ENCODE data around the gene TRAM2. TPM values are rescaled to one million over a fixed set of nuclear protein-coding genes. Genes with fewer than 3 reads are reported as not detected.

TRAM2 gene
- total and polyA plus RNA-seq, 2 of the 13 experiments (the other 11 are each of a cell fraction or from before 2014, with no cell fraction given), result 49.1 to 72.5 TPM

DNA sequence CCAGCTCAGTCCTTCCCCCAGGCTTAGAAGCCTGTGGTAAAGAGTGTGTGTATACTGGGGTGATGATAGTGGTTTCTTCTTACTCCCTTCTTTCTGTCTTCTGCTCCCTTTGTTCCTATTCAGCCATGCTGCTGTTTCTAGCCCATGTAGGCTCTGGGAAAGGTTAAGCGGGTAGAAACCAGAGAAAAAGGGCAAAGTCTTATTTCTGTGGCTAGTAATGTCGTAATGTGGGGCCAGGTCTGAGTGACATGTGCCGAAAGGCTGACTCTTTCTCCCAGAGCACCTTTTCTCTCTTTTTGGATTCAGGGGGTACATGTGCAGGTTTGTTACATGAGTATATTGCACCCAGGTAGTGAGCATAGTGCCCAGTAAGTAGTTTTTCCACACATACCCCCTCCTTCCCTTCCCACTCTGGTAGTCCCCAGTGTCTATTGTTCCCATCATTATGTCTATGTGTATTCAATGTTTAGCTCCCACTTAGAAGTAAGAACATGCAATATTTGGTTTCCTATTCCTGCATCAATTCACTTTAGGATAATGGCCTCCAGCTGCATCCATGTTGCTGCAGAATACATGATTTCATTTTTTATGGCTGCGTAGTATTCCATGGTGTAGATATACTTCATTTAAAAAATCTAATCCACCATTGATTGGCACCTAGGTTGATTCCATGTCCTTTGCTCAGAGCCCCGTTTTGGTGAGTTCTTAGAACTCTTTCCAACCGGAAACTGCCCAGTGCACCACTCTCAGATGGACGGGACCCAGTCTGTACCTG, 82.4 kb downstream of the TRAM2 start (continued):
- TF ChIP-seq NFKB2 (CRISPR knock-in tag; IDR thresholded peaks at IDR 0.05; ENCODE audit: borderline replicate concordance) (no peak), ZBTB14 (CRISPR knock-in tag; IDR thresholded peaks at IDR 0.05) (no peak), NFYB (CRISPR knock-in tag; IDR thresholded peaks at IDR 0.05) (no peak), NCOA5 (CRISPR knock-in tag; IDR thresholded peaks at IDR 0.05) (no peak), GABPA (IDR thresholded peaks at IDR 0.05; ENCODE audit: low read depth, low read length) (no peak), GABPA (CRISPR knock-in tag; IDR thresholded peaks at IDR 0.05; ENCODE audit: low read depth) (no peak), ZXDC (CRISPR knock-in tag; IDR thresholded peaks at IDR 0.05) (no peak), STAT6 (CRISPR knock-in tag; IDR thresholded peaks at IDR 0.05; ENCODE audit: borderline replicate concordance) (no peak), ZNF326 (CRISPR knock-in tag; IDR thresholded peaks at IDR 0.05; ENCODE audit: borderline replicate concordance) (no peak), RCOR2 (CRISPR knock-in tag; IDR thresholded peaks at IDR 0.05) (peak; percentile 81), SAP130 (CRISPR knock-in tag; IDR thresholded peaks at IDR 0.05; ENCODE audit: low read depth) (no peak), ZNF543 (CRISPR knock-in tag; IDR thresholded peaks at IDR 0.05) (no peak), ZSCAN12 (CRISPR knock-in tag; IDR thresholded peaks at IDR 0.05) (no peak), MEF2D (CRISPR knock-in tag; IDR thresholded peaks at IDR 0.05) (no peak), ZBTB7B (CRISPR knock-in tag; IDR thresholded peaks at IDR 0.05) (no peak), MXD4 (CRISPR knock-in tag; IDR thresholded peaks at IDR 0.05) (no peak), ZNF264 (CRISPR knock-in tag; IDR thresholded peaks at IDR 0.05) (no peak), ZNF850 (CRISPR knock-in tag; conservative IDR thresholded peaks at IDR 0.05) (no peak)
- TF ChIP-seq, protein P1, sequence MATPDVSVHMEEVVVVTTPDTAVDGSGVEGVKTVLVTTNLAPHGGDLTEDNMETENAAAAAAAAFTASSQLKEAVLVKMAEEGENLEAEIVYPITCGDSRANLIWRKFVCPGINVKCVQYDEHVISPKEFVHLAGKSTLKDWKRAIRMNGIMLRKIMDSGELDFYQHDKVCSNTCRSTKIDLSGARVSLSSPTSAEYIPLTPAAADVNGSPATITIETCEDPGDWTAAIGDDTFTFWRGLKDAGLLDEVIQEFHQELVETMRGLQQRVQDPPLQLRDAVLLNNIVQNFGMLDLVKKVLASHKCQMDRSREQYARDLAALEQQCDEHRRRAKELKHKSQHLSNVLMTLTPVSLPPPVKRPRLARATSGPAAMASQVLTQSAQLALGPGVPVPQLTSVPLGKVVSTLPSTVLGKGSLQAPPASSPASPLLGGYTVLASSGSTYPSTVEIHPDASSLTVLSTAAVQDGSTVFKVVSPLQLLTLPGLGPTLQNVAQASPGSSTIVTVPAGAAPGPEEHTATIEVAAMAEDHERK (CRISPR knock-in tag; IDR thresholded peaks at IDR 0.05; ENCODE audit: low read depth), result no peak
- TF ChIP-seq, protein P2, sequence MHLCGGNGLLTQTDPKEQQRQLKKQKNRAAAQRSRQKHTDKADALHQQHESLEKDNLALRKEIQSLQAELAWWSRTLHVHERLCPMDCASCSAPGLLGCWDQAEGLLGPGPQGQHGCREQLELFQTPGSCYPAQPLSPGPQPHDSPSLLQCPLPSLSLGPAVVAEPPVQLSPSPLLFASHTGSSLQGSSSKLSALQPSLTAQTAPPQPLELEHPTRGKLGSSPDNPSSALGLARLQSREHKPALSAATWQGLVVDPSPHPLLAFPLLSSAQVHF (CRISPR knock-in tag; IDR thresholded peaks at IDR 0.05), result no peak
- TF ChIP-seq, protein P3, sequence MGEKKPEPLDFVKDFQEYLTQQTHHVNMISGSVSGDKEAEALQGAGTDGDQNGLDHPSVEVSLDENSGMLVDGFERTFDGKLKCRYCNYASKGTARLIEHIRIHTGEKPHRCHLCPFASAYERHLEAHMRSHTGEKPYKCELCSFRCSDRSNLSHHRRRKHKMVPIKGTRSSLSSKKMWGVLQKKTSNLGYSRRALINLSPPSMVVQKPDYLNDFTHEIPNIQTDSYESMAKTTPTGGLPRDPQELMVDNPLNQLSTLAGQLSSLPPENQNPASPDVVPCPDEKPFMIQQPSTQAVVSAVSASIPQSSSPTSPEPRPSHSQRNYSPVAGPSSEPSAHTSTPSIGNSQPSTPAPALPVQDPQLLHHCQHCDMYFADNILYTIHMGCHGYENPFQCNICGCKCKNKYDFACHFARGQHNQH (CRISPR knock-in tag; IDR thresholded peaks at IDR 0.05), result no peak

Measured in HepG2 (cell line).